HG03103 (cell line): Measurements from ENCODE around the gene SARDH.
"Not testable (repeated sequence)": the region's sequence is repeated elsewhere in the genome, so short reads cannot be mapped to it uniquely, and the experiment has no call there.

Experiments used
- ATAC-seq: cut with Tn5 transposase; IDR thresholded peaks from one replicate; pipeline ENCODE4 v1.9.1; 2021; ENCODE audit warnings: low read depth; ENCODE audit not compliant: unreplicated experiment

The SARDH gene

DNA sequence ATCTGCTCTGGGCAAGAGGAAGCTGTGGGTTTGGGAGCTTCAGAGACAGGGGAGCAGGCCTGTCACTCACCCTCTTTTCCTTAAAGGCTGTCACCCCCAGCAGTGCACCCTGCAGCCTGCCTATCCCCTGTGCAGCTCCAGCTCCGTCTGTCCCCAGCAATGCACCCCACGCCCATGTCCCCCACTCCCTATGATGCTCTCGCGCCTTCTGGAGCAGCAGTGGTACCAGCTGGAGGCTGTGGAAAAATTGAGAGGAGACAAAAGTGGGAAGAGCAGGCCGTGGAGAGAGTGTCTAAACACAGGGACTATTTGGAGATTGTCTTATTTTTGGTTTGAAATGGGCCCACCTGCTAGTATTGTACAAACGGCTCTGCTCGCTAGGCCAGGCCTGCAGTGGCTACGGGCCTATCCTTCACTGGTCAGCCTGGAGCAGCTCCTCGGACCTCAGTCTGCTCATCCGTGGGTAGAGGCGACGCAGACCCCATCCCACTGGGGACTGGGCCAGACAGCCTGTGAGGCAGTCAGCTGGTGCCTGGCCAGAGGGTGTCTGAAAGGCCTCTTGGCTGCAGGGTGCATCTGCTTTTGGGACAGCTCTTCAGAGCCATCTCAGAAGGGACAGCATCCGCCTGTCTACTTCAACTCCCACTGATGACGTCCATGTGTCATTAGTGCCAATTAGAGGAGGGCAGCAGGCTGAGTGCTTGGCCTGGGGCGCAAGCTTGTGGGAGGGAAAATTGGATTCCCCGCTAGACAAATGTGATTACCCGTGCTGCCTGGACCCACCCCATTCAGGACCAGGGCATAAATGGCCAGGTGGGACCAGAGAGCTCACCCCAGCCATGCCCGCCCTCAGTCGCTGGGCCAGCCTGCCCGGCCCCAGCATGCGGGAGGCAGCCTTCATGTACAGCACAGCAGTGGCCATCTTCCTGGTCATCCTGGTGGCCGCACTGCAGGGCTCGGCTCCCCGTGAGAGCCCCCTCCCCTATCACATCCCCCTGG is 102.3 kb downstream of the SARDH start, which contains the start of gene DBH:
DBH (plus strand) TSS at position 831 of the 999 bp plus-strand sequence; CDS start at position 840, 9 bp downstream.
- ATAC-seq: no peak

DNA sequence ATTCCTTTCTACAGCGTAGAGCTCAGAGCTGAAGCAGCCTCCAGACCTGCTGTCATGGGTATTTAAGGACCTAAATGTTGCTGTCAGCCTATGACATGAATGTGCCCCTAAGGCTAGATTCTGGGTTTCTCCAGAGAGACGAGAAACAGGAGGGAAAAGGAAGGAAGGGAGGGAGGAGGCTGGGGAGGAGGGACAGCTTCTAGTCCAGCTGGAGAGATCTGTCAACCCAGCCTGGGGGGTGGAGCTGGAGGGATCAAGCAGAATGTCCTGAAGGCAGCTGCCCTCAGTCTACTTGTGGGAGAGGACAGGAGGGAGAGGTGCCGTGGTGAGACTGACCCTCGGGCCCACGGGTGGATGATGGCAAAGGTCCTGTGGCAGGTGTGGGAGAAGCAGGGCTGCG is 103.1 kb downstream of the SARDH start:
- ATAC-seq: no peak

DNA sequence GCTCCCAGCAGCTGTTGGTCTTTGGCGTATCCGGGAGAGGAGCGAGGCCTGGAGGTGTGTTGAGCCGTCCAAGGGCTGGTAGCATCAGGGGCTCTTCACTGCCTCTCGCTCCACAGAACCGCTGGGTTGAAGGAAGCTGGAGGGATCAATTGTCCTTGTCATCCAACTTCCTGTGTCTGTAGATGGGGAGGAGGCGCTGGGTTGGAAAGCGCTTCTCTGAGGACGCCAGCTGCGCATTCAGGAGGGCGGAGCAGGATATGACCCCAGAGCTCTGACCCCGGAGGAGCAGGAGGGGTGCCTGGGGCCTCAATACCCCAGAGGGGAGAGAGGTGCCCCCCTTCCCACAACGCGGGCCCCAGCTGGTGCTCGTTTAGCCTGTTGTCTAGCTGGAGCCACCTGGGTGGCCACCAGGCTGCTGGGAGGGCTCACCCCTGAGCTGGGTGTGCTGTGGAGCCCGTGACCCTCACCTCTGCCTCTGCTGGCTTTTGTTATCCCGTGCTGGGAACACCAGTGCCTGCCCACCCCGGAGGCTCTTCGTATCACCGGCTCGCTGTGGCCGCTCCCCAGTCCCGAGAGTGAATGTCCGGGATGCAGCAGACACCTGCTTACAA is 104.0 kb downstream of the SARDH start:
- ATAC-seq: no peak

DNA sequence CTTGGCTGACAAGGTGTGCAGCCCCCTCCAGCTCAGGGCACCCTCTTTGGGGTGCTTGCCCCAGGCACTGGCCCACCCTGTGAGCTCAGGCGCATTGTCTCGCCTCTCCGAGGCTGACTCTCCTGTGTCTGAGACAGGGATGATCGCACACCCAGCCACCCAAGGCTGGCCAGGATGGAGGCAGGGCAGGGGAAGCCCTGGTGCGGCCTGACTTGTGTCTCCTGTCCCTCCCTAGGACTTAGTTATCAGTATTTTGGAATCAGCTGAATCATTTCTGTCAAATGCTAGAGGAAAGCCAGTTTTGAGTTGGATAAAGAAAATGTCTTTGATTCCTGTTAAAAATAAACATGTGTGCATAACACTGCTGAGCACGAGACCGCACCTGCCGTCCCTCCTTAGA is 104.5 kb downstream of the SARDH start:
- ATAC-seq: no peak

DNA sequence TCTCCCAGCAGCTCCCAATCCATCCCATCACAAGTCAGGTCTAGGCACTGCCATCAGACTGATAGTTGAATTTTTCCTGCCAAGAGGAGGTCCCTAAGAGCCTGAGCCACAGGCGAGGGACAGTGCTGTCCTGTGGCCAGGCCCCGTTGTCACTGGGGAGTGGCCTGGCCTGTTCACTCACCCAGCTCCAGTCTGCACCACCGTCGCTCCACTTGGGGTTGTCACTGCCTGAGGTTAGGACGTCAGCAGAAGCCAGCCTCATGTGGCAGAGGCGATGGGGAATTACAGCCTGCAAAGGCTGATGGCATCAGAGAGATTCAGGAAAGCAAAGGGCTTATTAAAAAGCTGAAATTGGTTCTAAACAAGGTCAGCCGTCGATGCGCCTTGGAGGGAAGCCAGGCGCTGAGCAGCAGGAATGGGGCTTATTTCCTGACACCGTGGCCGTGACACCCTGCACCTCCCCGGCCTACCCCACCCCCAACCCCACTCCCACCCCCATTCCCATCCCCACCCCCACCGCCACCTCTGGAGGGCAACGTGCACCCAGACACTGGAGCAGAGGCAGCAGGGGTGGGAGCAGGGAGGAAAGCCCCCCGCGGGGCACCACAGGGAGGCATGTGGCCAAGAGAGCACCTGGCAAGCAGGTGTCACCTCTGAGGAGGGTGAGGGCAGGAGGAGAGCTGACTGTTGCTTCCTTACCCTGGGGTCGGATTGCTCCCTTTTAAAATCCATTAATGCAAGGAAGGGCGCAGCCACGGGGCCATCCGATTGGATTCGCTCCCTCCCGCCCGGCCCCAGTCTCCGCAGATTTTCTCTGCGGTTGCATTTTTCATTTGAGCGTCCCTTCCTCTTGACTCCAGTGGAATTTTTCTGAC is 105.1 kb downstream of the SARDH start:
- no peak for ATAC-seq

DNA sequence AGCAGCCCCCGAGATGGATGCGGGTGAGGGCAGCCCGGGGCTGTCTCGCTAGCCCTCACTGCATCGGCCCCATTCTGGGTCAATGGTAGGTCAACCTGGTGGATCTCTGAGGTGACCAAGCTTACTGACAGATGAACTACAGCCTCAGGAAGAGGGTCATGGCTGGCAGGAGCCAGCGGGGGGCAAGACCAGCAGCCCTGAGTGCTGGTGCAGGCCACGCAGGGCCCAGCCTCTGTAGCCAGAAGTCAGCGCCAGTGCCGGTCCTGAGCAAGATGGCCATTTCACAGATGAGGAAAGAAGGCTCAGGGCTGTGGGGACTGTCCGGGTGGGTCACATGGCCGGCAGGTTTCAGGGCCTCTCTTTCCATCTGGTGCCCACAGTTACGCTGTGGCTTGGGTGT is 107.0 kb downstream of the SARDH start:
- ATAC-seq: no peak

DNA sequence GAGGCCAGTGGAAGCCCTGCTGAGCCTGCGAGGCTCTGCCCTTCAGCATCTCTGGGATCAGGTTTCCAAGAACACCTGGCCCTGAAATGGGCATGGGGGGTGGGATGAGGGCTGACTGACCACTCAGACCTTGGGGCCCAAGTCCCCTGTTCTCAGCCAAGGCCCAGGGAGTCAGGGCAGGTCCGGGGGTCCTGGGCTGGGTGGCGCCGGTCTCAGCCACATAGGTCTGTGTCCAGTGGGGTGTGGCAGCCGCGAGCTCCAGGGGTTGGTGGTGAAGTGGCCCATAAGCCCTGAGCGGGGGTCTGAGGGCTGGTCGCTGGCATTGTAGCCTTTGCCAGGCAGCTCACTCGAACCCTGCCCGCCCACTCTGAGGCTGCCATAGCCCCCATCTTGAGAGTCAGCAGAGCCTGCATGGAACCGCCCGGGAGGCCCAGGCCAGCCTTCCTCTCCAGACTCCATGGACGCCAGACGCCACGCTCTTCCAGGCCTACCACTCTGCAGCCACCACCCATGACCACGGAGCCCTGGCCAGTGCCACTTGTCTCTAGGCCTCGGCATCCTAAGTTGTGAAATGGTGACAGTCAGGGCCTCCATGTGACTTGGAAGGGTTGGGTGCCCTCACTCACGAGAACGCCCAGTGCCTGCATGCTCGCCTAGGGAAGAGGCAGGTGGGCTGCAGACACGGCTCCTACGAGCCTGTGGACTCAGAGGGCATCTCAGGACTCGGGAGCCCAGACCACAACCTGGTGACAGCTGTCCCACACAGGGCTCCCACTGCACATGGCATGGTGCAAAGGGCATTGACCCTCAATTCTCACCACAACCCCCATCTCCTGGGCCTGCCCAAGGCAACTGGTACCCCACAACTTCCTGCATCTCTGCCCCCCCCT is 108.7 kb downstream of the SARDH start:
- ATAC-seq: no peak

DNA sequence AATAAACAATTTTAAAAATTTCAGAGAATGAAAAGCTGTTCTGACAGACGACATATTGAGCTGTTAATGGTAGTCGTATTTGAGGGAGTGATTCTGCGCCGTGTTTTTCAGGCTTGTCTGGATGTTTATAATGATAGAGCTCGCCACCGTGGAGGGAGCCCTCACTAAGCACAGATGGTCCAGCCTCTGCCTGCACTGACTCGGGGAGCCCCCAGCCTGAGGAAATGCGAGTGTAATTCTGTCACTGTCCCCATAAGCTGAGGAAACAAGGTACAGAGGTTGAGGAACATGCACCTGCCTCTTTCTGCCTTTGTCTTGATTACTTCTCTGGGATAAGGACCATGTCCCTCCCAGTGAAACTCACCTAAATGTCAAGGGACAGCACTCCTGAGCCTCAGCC is 109.4 kb downstream of the SARDH start:
- no peak for ATAC-seq

DNA sequence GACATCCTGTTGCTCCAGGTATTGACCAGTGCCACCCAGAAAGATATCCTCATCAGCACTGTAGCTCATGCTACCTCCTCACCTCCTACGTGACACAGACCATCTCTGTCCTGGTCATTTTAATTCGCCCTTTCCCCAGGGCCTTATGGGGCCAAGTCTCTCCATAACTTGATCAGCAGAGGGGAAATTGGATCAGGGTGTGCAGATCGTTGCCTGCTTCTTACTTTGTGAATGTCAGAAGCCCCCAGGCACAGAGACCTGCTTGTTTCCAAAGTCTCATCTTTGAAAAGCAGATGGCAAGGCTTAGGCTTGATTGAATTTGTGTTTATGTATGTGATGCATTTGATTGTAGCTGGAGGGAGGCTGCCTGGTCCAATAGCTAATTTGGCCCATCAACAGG is 110.8 kb downstream of the SARDH start:
- ATAC-seq: no peak

DNA sequence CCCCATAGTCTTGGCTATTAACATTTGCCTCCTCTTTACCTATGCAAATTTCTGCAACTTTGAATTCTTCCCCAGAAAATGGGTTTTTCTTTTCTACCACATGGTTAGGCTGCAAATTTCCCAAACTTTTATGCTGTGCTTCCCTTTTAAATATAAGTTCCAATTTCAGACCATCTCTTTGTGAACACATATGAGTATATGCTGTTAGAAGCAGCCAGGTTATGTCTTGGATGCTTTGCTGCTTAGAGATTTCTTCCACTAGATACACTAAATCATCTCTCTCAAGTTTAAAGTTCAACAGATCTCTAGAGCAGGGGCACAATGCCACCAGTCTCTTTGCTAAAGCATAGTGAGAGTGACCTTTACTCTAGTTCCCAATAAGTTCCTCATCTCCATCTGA is 112.1 kb downstream of the SARDH start:
- not testable (repeated sequence) for ATAC-seq

DNA sequence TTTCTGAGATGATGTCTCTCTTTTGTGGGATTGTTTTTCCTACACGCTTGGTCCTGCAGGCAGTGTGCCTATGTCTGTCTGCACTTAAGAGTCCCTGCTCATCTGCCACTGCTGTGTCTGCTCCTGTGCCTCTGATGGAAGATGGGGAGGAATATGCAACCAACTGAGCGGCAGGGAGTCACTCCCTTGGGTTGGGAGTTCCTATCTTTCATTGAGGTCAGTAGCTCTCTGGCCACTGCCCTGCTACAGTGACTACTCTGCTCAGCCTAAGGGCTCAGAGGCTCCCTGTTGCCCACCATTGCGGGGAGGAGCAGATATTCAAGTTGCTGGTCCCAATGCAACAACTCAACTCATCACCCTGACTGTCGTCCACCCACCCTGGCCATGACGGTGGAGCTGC is 115.6 kb downstream of the SARDH start:
- ATAC-seq: no peak

DNA sequence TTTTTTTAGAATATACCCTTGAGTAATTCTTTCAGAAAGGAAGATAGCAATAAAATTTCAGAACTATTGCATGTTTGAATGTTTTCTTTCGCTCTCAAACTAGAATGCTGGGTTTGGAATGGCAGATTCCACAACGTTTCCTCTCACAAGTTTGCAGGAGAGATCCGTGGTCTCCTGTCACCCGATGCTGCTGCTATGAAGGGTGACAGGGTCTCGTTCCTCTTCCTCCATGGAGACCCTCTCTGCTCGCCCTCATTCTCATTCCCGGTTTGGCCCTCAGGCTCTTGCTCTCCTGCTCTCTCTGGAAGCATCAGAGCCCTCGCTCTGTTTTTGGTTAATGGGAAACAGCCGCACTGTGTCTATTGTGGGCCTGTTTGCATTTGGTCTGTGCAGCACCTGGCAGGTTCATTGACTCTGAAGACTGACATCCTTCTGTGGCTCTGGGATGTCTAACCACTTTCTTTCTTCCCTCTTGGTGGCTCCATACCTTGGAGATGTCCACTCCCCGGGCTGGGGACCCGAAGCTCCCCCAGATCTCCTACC is 116.4 kb downstream of the SARDH start:
- no peak for ATAC-seq

DNA sequence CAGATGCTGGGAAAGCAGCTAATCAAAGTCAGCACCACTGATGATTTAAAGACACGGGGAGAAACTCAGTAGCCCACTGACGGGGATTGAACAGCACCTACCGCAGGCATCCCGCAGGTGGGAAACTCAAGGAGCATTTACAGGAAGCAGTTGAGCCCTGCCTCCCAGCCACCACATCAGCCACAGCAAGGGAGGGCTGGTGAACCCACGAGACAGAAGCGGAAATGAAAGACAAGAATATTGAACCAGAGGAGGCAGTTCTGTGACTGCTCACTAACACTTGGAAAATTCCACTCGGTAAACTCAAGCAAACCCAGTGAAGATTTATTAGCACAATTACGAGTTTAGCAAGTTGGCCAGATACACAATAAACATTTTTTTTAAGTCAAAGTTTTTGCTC is 118.4 kb downstream of the SARDH start:
- no peak for ATAC-seq

DNA sequence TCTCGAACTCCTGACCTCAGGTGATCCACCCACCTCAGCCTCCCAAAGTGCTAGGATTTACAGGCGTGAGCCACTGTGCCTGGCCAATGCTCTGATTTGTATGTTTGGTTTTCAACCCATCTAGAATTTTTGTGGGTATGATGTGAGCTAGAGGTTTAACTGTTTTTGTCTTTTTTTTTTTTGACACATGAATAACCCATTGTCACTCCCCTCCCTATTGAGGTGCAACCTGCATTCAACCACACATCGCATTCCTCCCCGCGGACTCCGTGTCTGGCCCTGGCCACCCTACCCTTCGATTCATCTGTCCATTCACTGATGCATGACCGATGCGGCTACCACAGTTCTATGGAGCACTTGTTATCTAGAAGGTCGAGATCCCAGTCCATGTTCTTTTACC is 119.4 kb downstream of the SARDH start:
- no peak for ATAC-seq

DNA sequence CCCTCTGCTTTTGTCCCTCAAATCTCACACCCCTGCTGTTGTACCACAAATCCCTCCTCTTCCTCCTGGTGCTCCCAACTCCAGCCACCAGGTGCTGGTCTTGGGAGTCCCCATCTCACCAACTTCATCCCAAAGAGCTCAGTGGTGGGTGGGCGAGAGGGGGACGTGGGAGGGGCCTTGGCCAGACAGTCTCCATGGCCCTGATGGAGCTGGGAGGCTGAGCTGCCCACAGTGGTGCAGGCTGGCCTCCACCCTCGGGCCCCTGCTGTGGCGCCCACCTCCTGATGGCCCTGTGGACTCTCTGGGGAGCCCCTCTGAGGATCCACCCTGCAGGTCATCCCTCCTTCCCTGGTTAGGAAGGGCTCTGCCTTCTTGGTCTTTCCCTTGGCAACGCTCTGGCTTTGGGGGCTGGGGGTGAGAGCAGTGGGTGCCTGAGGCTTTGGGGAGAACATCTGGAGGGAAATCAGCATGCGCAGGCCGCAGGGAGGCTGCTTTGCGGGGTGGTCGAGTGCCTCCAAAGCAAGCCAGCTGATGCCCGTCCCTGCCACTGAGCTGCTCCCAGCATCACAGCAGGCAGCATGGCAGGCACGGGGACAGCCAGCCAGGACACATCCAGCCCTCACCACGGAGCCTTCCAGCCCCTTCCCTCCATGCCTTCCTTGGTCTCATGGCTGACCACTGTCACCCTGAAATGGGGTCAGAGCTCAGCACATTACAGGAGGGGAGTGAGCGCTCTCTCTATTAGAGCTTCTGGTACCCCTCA is 121.3 kb downstream of the SARDH start:
- ATAC-seq: no peak

DNA sequence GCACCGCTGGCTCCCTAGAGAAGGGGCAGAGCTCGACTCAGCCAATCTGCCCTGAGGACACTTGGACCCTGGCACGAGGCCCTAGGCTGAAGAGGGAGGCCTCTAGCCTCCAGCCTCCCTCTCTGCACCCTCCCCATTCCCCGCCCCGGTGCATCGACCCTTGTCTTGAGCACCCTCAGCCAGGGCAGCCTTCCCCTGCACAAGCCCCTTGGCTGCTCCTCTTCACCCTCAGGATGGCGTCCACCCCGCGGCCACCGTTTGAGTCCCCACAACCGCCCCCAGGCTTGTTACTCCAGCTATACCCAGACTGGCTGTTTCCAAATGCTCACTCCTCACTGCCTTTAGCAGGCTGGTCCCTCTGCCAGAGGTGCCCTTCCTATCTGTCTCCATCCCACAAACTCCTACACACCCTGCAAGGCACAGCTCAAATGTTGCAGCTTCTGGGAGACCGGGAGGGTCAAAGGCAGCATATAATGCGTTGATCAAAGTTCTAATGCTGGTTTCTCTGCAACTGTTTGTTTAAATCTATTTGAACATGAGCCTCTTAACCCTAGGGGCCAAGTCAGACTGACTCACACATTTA is 122.5 kb downstream of the SARDH start:
- ATAC-seq: no peak

DNA sequence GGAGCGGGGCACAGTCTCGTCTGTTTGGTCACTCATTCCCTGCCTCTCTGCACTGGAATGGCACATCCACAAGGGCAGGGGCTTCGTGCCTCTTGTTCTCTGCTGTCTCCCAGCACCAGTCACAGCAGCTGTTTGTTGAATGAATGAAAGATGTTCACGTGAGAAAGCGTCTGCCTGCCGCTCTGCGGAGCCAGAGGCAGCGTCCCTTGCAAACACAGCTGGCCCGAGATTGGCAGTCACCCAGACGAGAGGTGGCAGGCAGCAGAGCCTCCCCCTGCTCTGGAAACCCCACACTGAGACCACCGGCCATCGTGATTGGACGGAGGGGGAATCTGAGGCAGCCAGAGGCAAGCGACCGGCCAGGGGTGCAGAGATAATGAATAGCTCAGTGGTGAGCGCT is 123.0 kb downstream of the SARDH start:
- no peak for ATAC-seq

DNA sequence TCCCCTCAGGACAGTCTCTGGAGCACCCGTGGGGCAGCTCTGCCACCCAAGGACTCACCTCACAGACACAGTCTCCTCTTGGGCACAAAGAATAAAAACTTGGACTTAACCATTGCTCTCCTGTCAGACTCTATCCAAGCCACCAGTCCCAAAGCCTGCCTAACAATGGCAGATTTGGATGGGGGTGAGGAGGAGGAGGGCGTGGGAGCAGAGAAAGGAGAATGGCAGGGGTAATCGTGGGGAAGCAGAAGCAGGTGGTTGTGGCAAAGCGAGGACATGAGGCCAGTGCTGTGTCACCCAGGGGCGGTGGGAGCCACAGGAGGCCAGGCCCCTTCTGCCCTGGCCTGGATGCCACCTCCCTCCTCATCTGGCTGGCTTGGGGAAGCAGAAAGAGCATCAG is 123.5 kb downstream of the SARDH start:
- no peak for ATAC-seq

DNA sequence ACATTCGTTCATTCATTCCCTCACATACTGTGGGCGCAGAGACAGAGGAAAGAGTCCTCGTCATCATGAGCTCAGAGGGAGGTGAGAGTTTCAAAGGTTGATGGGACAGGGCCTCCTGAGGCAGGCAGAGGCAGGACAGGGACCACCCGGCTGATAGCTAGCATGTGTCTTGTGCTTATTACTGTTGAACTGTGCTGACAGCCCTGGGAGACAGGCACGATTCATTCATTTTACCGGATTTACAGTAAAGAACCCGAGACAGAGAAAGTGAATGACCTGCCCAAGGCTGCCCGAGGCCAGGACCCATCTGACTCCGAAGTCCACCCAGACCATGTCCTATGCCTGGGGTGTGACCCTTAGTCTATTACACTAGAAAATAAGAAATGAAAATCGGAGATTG is 124.1 kb downstream of the SARDH start:
- no peak for ATAC-seq
